GM12878 (cell line): ENCODE results near the gene MRPL37. TPM values are rescaled to one million over a fixed set of nuclear protein-coding genes. Genes with fewer than 3 reads are reported as not detected.

ENCODE experiments used
- ATAC-seq: fragments of 200-7000 bp; cut with Tn5 transposase; 3 replicates; pipeline ENCODE4 v1.9.1; 2020; ENCODE audit warnings: mild to moderate bottlenecking, moderate library complexity
- BruUV-seq: library from RNA; stranded (reverse); fragments of 400-500 nt; replicated peaks from 2 replicates; lab custom pipeline; 2021; lab: Mats Ljungman, UMichigan
- CTCF ChIA-PET: fragments of 300-600 bp; sonication (Branson Sonifier 250); formaldehyde crosslinking; extraction: SDS; loops from one replicate; lab custom pipeline; 2021; ENCODE audit warnings: inconsistent platforms; lab: Yijun Ruan, JAX
- POLR2A ChIA-PET: fragments of 350-600 bp; formaldehyde crosslinking; extraction: SDS; loops from one replicate; lab custom pipeline; 2021; ENCODE audit warnings: inconsistent platforms; lab: Charles Lee
- RAD21 ChIA-PET: fragments of 300-600 bp; sonication (Branson Sonifier 250); formaldehyde crosslinking; loops from one replicate; lab custom pipeline; 2023; ENCODE audit warnings: antibody characterized with exemption; ENCODE audit not compliant: unreplicated experiment; lab: Charles Lee
- SMC1A ChIA-PET: fragments of 300-600 bp; sonication (Branson Sonifier 250); formaldehyde crosslinking; loops from one replicate; lab custom pipeline; 2023; ENCODE audit not compliant: unreplicated experiment, uncharacterized antibody; lab: Charles Lee
- DNase-seq: peaks from one replicate; pipeline ENCODE4 v3.0.0-alpha.2; 2011; ENCODE audit warnings: low read depth, low spot score
- FAIRE-seq: peaks from 3 replicates; lab custom pipeline; 2011; peaks lifted over from hg19 to GRCh38; lab: Jason Lieb, UNC
- H2AFZ ChIP-seq: 2 replicates; pipeline ENCODE4 v1.6.0; 2011; ENCODE audit warnings: low read depth, low read length, control low read depth; ENCODE audit not compliant: control insufficient read depth
- H3K27ac ChIP-seq: 2 replicates; pipeline ENCODE4 v1.5.1; 2011; ENCODE audit warnings: control low read depth; ENCODE audit not compliant: control insufficient read depth, insufficient read depth
- H3K27me3 ChIP-seq, 2 experiments: replicated peaks in 1 of 2; 2 replicates each; pipeline versions ENCODE4 v1.6.0 to v1.6.1; 2011; ENCODE audit warnings: low read length in 1 of 2; ENCODE audit not compliant: control insufficient read depth in 2 of 2, insufficient read depth in 2 of 2
- H3K36me3 ChIP-seq, 2 experiments: 2 replicates each; pipeline ENCODE4 v1.5.1; 2011; ENCODE audit warnings: low read length in 1 of 2; ENCODE audit not compliant: control insufficient read depth in 2 of 2, insufficient read depth in 2 of 2
- H3K4me1 ChIP-seq: 2 replicates; pipeline ENCODE4 v1.6.1; 2011; ENCODE audit warnings: mild to moderate bottlenecking, low read length, moderate library complexity, mixed read lengths; ENCODE audit not compliant: control insufficient read depth, insufficient read depth
- H3K4me2 ChIP-seq: 2 replicates; pipeline ENCODE4 v1.6.0; 2011; ENCODE audit warnings: control low read depth; ENCODE audit not compliant: control insufficient read depth, insufficient read depth
- H3K4me3 ChIP-seq: fragments of 200-600 bp; sonication (generic); 2 replicates; pipeline ENCODE4 v1.5.1; 2016
- H3K79me2 ChIP-seq: 2 replicates; pipeline ENCODE4 v1.6.0; 2011; ENCODE audit warnings: low read length; ENCODE audit not compliant: control insufficient read depth, insufficient read depth
- H3K9ac ChIP-seq: 2 replicates; pipeline ENCODE4 v1.8.0; 2011; ENCODE audit warnings: low read length, control low read depth, mixed read lengths; ENCODE audit not compliant: control insufficient read depth, insufficient read depth
- H3K9me3 ChIP-seq: replicated peaks from 3 replicates; pipeline ENCODE4 v1.5.1; 2011; ENCODE audit warnings: mild to moderate bottlenecking, low read length; ENCODE audit not compliant: control insufficient read depth, insufficient read depth
- H4K20me1 ChIP-seq: 2 replicates; pipeline ENCODE4 v1.6.0; 2011; ENCODE audit not compliant: control insufficient read depth, insufficient read depth
- BACH1 ChIP-seq: fragments of 450-650 bp; IDR thresholded peaks from 2 replicates; pipeline ENCODE4 v1.6.1; 2017; ENCODE audit warnings: mild to moderate bottlenecking, borderline replicate concordance
- BMI1 ChIP-seq: fragments of 450-650 bp; IDR thresholded peaks from 2 replicates; pipeline ENCODE4 v1.6.1; 2016; ENCODE audit warnings: mild to moderate bottlenecking, moderate library complexity, borderline replicate concordance
- CHD4 ChIP-seq: fragments of 200-600 bp; sonication (generic); IDR thresholded peaks from 2 replicates; pipeline ENCODE4 v1.6.1; 2016; ENCODE audit warnings: mild to moderate bottlenecking
- HDAC2 ChIP-seq: fragments of 200-600 bp; sonication (generic); IDR thresholded peaks from 2 replicates; pipeline ENCODE4 v1.6.1; 2017
- IKZF2 ChIP-seq, 2 experiments: fragments of 450-650 bp; IDR thresholded peaks; 2 replicates each; pipeline ENCODE4 v1.6.1; 2017; ENCODE audit warnings: mild to moderate bottlenecking in 2 of 2, moderate library complexity in 2 of 2
- NKRF ChIP-seq: fragments of 450-650 bp; conservative IDR thresholded peaks from 2 replicates; pipeline ENCODE4 v1.6.1; 2017; ENCODE audit warnings: mild to moderate bottlenecking, moderate library complexity
- POLR2A ChIP-seq: IDR thresholded peaks from 2 replicates; pipeline ENCODE4 v1.6.1; 2011; ENCODE audit warnings: low read depth, mild to moderate bottlenecking, low read length
- SMAD1 ChIP-seq: fragments of 450-650 bp; IDR thresholded peaks from 2 replicates; pipeline ENCODE4 v1.6.1; 2018; ENCODE audit warnings: mild to moderate bottlenecking, low read depth; ENCODE audit not compliant: partially characterized antibody
- TBL1XR1 ChIP-seq: IDR thresholded peaks from 2 replicates; pipeline ENCODE4 v1.6.1; 2012; ENCODE audit warnings: low read depth, low read length, improper control_type of control experiment
- WRNIP1 ChIP-seq: IDR thresholded peaks from 2 replicates; pipeline ENCODE4 v1.6.1; 2011; ENCODE audit warnings: low read depth, low read length, improper control_type of control experiment, borderline replicate concordance
- WGBS: methylation state at CpG from one replicate; pipeline ENCODE4 v1.1.6; 2016; ENCODE audit warnings: low lambda C conversion rate; ENCODE audit not compliant: insufficient replicate concordance, insufficient coverage; ENCODE audit errors: missing lambda C conversion rate; 5-methylcytosine and 5-hydroxymethylcytosine counted together
- in situ Hi-C: fragments of 300-500 bp; cut with MboI; formaldehyde crosslinking; loops from 9 replicates; pipeline ENCODE4 v1.14.3; 2018; ENCODE audit warnings: mixed read lengths
- intact Hi-C: fragments of 100-400 bp; cut with micrococcal nuclease; formaldehyde crosslinking; loops from one replicate; pipeline ENCODE4 v1.14.2; 2022; ENCODE audit not compliant: unreplicated experiment
- polyA plus RNA-seq, 11 experiments: library from polyadenylated mRNA; depleted of rRNA in 4 of 11; unstranded in 6 of 11; stranded (reverse) in 5 of 11; fragments of >200 nt; fragmentation: Nextera tagmentation in 4 of 11; fragmentation: Illumina TruSeq in 1 of 11; extraction: Ambion mirVana in 4 of 11; extraction: Trizol in 1 of 11; gene quantifications; 1 replicate in 1 of 11; 2 replicates in 10 of 11; pipeline versions ENCODE4 v1.2.1 to v1.2.3, GENCODE V29; 2011 to 2016; ENCODE audit warnings: inconsistent platforms in 2 of 11, missing spikeins in 2 of 11, low read depth in 1 of 11
- total RNA-seq, 4 experiments: library from RNA; depleted of rRNA in 3 of 4; stranded (reverse); fragments of >200 nt in 3 of 4; fragmentation: Illumina TruSeq in 1 of 4; extraction: Trizol in 1 of 4; gene quantifications; 2 replicates each; pipeline versions ENCODE4 v1.2.1 to v1.2.3, GENCODE V29; 2013 to 2021
- TF ChIP-seq, protein P1 (sequence below): IDR thresholded peaks from 2 replicates; pipeline ENCODE4 v1.6.1; 2012; ENCODE audit warnings: low read length, inconsistent platforms
- TF ChIP-seq, protein P2 (sequence below): fragments of 450-650 bp; IDR thresholded peaks from 2 replicates; pipeline ENCODE4 v1.6.1; 2017; ENCODE audit warnings: low read depth, mild to moderate bottlenecking, moderate library complexity

MRPL37 gene
- total and polyA plus RNA-seq, 10 of the 15 experiments (the other 5 are each of a cell fraction or from before 2014, with no cell fraction given), result 41.4 to 217 (median 159) TPM

DNA sequence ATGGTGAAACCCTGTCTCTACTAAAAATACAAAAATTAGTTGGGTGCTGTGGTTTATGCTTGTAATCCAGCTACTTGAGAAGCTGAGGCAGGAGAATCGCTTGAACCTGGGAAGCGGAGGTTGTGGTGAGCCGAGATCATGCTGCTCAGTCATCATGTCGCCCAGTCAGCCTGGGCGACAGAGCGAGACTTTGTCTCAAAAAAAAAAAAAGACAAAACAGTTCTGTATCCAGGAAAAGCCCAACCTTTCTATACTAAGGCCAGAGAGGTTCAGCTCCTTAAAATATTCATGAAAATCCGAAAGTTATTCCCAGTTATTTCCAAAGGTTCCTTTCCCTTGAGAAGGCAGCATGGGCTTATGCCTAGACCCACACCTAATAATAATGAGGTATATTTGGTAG lies 4.2 kb downstream of the MRPL37 start:
- Histone ChIP-seq H4K20me1 (no peaks in the 10 kb centered on the region), H3K79me2 (peaks cover 38% of the 10 kb centered on the region), H3K27me3 (no peaks in the 10 kb centered on the region), H3K4me2 (no peak overlapping the region), H3K36me3 (peaks cover 3 to 10% of the 10 kb centered on the region in 2 experiments; a peak in 2 of 4 replicates), H3K4me3 (no peak overlapping the region), H3K9me3 (no peaks in the 10 kb centered on the region), H3K4me1 (0 out of 2 replicates have a peak, but pooled peaks cover 5% of the 10 kb centered on the region), H3K9ac (no peak overlapping the region), H2AFZ (no peak overlapping the region), H3K27ac (no peak overlapping the region)
- TF ChIP-seq HDAC2 (no peak), WRNIP1 (no peak), TBL1XR1 (no peak), IKZF2 (IDR thresholded peaks at IDR 0.05) (no peak), CHD4 (no peak), SMAD1 (no peak), NKRF (no peak), BMI1 (no peak), POLR2A (no peak), BACH1 (no peak)
- TF ChIP-seq, protein P1, sequence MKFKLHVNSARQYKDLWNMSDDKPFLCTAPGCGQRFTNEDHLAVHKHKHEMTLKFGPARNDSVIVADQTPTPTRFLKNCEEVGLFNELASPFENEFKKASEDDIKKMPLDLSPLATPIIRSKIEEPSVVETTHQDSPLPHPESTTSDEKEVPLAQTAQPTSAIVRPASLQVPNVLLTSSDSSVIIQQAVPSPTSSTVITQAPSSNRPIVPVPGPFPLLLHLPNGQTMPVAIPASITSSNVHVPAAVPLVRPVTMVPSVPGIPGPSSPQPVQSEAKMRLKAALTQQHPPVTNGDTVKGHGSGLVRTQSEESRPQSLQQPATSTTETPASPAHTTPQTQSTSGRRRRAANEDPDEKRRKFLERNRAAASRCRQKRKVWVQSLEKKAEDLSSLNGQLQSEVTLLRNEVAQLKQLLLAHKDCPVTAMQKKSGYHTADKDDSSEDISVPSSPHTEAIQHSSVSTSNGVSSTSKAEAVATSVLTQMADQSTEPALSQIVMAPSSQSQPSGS, result no peak
- TF ChIP-seq, protein P2, sequence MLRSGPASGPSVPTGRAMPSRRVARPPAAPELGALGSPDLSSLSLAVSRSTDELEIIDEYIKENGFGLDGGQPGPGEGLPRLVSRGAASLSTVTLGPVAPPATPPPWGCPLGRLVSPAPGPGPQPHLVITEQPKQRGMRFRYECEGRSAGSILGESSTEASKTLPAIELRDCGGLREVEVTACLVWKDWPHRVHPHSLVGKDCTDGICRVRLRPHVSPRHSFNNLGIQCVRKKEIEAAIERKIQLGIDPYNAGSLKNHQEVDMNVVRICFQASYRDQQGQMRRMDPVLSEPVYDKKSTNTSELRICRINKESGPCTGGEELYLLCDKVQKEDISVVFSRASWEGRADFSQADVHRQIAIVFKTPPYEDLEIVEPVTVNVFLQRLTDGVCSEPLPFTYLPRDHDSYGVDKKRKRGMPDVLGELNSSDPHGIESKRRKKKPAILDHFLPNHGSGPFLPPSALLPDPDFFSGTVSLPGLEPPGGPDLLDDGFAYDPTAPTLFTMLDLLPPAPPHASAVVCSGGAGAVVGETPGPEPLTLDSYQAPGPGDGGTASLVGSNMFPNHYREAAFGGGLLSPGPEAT, result no peak
- ChIA-PET RAD21 (no interaction called here), SMC1A (no interaction called here), POLR2A (interaction anchor here (0.6 to 1.1 kb wide), 3 partner anchors 8 to 341 kb away, joined by 3 to 4 read pairs (median 4); no protein-coding TSS in a partner anchor), CTCF (interaction anchor here (1.0 kb wide), 1 partner anchor 23 kb away, joined by 3 read pairs; no protein-coding TSS in a partner anchor)
- intact Hi-C loops, result loop anchor here (5.0 kb wide), 2 partner anchors 203 to 283 kb away; partner anchors contain the start of gene SSBP3
- ATAC-seq (no peak), FAIRE-seq (no peak), DNase-seq (no peak)
- no TSS peak for BruUV-seq
- 83% methylated on average over 6 of the region's 7 CpGs for WGBS
- in situ Hi-C loops, result no loop called here
